HG02970 (cell line): ENCODE measurements around the gene MAP3K1.

Experiments
- ATAC-seq: cut with Tn5 transposase; IDR thresholded peaks from one replicate; pipeline ENCODE4 v1.9.1; 2021; ENCODE audit warnings: mild to moderate bottlenecking, moderate library complexity, moderate number of reproducible peaks; ENCODE audit not compliant: unreplicated experiment, low FRiP score

MAP3K1 gene

GRCh38 chr5:56840597-56840996, 25.2 kb downstream of the MAP3K1 start:
- no peak for ATAC-seq

- ATAC-seq: no peak
Measured at GRCh38 chr5:56845277-56845676, 29.9 kb downstream of the MAP3K1 start.

GRCh38 chr5:56845904-56846480, 30.6 kb downstream of the MAP3K1 start:
- ATAC-seq: no peak

GRCh38 chr5:56848206-56848605, 32.9 kb downstream of the MAP3K1 start:
- ATAC-seq: no peak

- no peak for ATAC-seq
Measured at GRCh38 chr5:56849671-56850070, 34.3 kb downstream of the MAP3K1 start.

GRCh38 chr5:56850423-56850822, 35.1 kb downstream of the MAP3K1 start:
- ATAC-seq: no peak

- no peak for ATAC-seq
Measured at GRCh38 chr5:56851258-56851941, 36.1 kb downstream of the MAP3K1 start.

- ATAC-seq: no peak
Measured at GRCh38 chr5:56852228-56853000, 37.1 kb downstream of the MAP3K1 start.

GRCh38 chr5:56853698-56854097, 38.3 kb downstream of the MAP3K1 start:
- ATAC-seq: no peak

GRCh38 chr5:56854920-56855319, 39.6 kb downstream of the MAP3K1 start:
- ATAC-seq: no peak

GRCh38 chr5:56856541-56857178, 41.3 kb downstream of the MAP3K1 start:
- ATAC-seq: no peak

GRCh38 chr5:56858777-56859442, 43.6 kb downstream of the MAP3K1 start:
- ATAC-seq: no peak

GRCh38 chr5:56861893-56862485, 46.6 kb downstream of the MAP3K1 start:
- no peak for ATAC-seq

GRCh38 chr5:56862909-56863308, 47.6 kb downstream of the MAP3K1 start:
- no peak for ATAC-seq

GRCh38 chr5:56871777-56872176, 56.4 kb downstream of the MAP3K1 start:
- ATAC-seq: no peak

- ATAC-seq: no peak
Measured at GRCh38 chr5:56873056-56873455, 57.7 kb downstream of the MAP3K1 start.

GRCh38 chr5:56876327-56876726, 61.0 kb downstream of the MAP3K1 start:
- no peak for ATAC-seq

- ATAC-seq: no peak
Measured at GRCh38 chr5:56881571-56881970, 66.2 kb downstream of the MAP3K1 start.

- ATAC-seq: no peak
Measured at GRCh38 chr5:56893251-56893951, 78.1 kb downstream of the MAP3K1 start.

- ATAC-seq: no peak
Measured at GRCh38 chr5:56896763-56897162, 81.4 kb downstream of the MAP3K1 start.
